ENCODE results near the gene GGCT.
"Not testable (repeated sequence)": the region's sequence is repeated elsewhere in the genome, so short reads cannot be mapped to it uniquely, and the experiment has no call there.

Gene GGCT

GRCh38 chr7:30514776-30515175 is 10.1 kb upstream of the GGCT start:
- DNase-seq: no peak

- no peak for DNase-seq
Observed at GRCh38 chr7:30514177-30514576, 9.5 kb upstream of the GGCT start.

- DNase-seq: no peak
Observed at GRCh38 chr7:30513762-30514161, 9.1 kb upstream of the GGCT start.

GRCh38 chr7:30511973-30512662 is 7.5 kb upstream of the GGCT start:
- no peak for DNase-seq

GRCh38 chr7:30511494-30511893 is 6.9 kb upstream of the GGCT start:
- DNase-seq: no peak

- DNase-seq: no peak
Observed at GRCh38 chr7:30510124-30511075, 5.8 kb upstream of the GGCT start.

- DNase-seq: not testable (repeated sequence)
Observed at GRCh38 chr7:30509171-30509857, 4.7 kb upstream of the GGCT start.

GRCh38 chr7:30507346-30507900 is 2.8 kb upstream of the GGCT start:
- not testable (repeated sequence) for DNase-seq

- no peak for DNase-seq
Observed at GRCh38 chr7:30505174-30505697, 607 bp upstream of the GGCT start.

GRCh38 chr7:30503274-30504212 is 1.1 kb downstream of the GGCT start:
- no peak for DNase-seq

GRCh38 chr7:30502470-30503251 is 2.0 kb downstream of the GGCT start:
- no peak for DNase-seq

GRCh38 chr7:30501264-30501663 is 3.4 kb downstream of the GGCT start:
- no peak for DNase-seq

- no peak for DNase-seq
Observed at GRCh38 chr7:30493228-30493627, 11.4 kb downstream of the GGCT start.

GRCh38 chr7:30491417-30491816 is 13.2 kb downstream of the GGCT start:
- DNase-seq: no peak

- no peak for DNase-seq
Observed at GRCh38 chr7:30487371-30487770, 17.3 kb downstream of the GGCT start.

GRCh38 chr7:30485667-30486066 is 19.0 kb downstream of the GGCT start:
- DNase-seq: no peak

- DNase-seq: not testable (repeated sequence)
Observed at GRCh38 chr7:30481416-30481815, 23.2 kb downstream of the GGCT start.

GRCh38 chr7:30479202-30480120 is 25.2 kb downstream of the GGCT start:
- no peak for DNase-seq

GRCh38 chr7:30478349-30479201 is 26.1 kb downstream of the GGCT start, which contains the start of gene NOD1:
Gene NOD1 (minus strand): TSS chr7:30478784. CDS start chr7:30456921, 21,863 bp downstream.
- DNase-seq: peak; percentile 45
